Epithelial cell of esophagus (primary cell): ENCODE data around the gene RGS11.

Experiments used
- DNase-seq: peaks from one replicate; pipeline ENCODE4 v3.0.0; 2010; ENCODE audit warnings: low read depth
- H3K4me3 ChIP-seq: 2 replicates; pipeline ENCODE4 v1.5.1; 2011; ENCODE audit warnings: mild to moderate bottlenecking, low read length, control low read depth
- CTCF ChIP-seq: IDR thresholded peaks from 2 replicates; pipeline ENCODE4 v1.5.1; 2011; ENCODE audit warnings: low read depth, mild to moderate bottlenecking, low read length, control low read depth, inconsistent platforms; ENCODE audit not compliant: insufficient read depth; ENCODE audit errors: missing control alignments

The RGS11 gene

GRCh38 chr16:307691-308312 is 32.1 kb upstream of the RGS11 start:
- DNase-seq = no peak
- no peak overlapping the region for H3K4me3 ChIP-seq
- no peak for TF ChIP-seq CTCF

GRCh38 chr16:306911-307370 is 31.2 kb upstream of the RGS11 start:
- no peak for DNase-seq
- no peak overlapping the region for H3K4me3 ChIP-seq
- TF ChIP-seq CTCF = no peak

- no peak overlapping the region for H3K4me3 ChIP-seq
- no peak for TF ChIP-seq CTCF
- peak; percentile 84 for DNase-seq
Observed at GRCh38 chr16:305916-306626, 30.3 kb upstream of the RGS11 start.

GRCh38 chr16:303760-304505 is 28.2 kb upstream of the RGS11 start:
- TF ChIP-seq CTCF = no peak
- no peak overlapping the region for H3K4me3 ChIP-seq
- no peak for DNase-seq

GRCh38 chr16:301950-302349 is 26.2 kb upstream of the RGS11 start:
- no peak overlapping the region for H3K4me3 ChIP-seq
- DNase-seq = no peak
- no peak for TF ChIP-seq CTCF

- no peak overlapping the region for H3K4me3 ChIP-seq
Observed at GRCh38 chr16:301235-301634, 25.5 kb upstream of the RGS11 start.

More at GRCh38 chr16:301235-301634, 25.5 kb upstream of the RGS11 start:
- no peak for TF ChIP-seq CTCF
- no peak for DNase-seq
